Left ventricle myocardium superior (tissue), 1 donor: ENCODE measurements around the gene PIM3. TPM values are rescaled to one million over a fixed set of nuclear protein-coding genes. Genes with fewer than 3 reads are reported as not detected.
A peak's percentile ranks its signal among the peaks of the same experiment; 100 is the strongest.

Experiments
- ATAC-seq: fragments of 200-7000 bp; cut with Tn5 transposase; one replicate; pipeline ENCODE4 v1.9.1; 2020; ENCODE audit warnings: mild to moderate bottlenecking, moderate library complexity
- DNase-seq: peaks from one replicate; pipeline ENCODE4 v3.0.0-alpha.2; 2020
- intact Hi-C: fragments of 100-400 bp; cut with micrococcal nuclease; formaldehyde crosslinking; loops from one replicate; pipeline ENCODE4 v1.11.0; 2022
- total RNA-seq: library from RNA; stranded (reverse); fragmentation: NEBNext Ultra II Directional; extraction: Animal tissue kit (Norgen Biotek cat#: 25700); gene quantifications from one replicate; pipeline ENCODE4 v1.2.1, GENCODE V29; 2021
- donor health status: DM: no; HTN: yes; CAD: no; lungs with severe emphysema.

The PIM3 gene
- total RNA-seq, 1 donor from 2014 or later = 65.1 TPM

DNA sequence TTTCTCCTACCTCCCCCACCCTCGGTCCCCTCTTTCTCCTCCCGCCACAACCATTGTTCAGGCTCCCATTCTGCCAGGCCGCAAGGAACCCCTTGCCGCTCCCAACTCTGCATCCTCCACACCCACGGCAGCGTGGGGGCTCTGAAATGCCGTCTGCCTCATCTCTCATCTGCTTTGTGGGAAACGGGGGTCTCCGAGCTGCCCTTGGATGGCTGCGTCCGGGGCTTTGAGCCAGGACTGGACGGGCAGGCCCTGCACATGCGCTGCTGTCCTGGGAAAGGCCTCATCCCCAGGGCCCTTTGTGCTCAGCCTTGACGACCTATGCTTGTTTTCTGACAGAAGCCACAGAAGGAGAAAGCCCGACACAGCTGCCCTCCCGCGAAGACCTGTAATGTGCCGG is 33.7 kb upstream of the PIM3 start:
- intact Hi-C loops = loop anchor here (10.0 kb wide), 1 partner anchor 108 kb away; no protein-coding TSS in a partner anchor
- no peak for ATAC-seq

GRCh38 chr22:49927483-49928184 is 32.9 kb upstream of the PIM3 start:
- intact Hi-C loops = loop anchor here (10.0 kb wide), 1 partner anchor 107 kb away; no protein-coding TSS in a partner anchor
- no peak for ATAC-seq
- DNase-seq = no peak

More for the DNA sequence above, 33.7 kb upstream of the PIM3 start:
- no peak for DNase-seq

DNA sequence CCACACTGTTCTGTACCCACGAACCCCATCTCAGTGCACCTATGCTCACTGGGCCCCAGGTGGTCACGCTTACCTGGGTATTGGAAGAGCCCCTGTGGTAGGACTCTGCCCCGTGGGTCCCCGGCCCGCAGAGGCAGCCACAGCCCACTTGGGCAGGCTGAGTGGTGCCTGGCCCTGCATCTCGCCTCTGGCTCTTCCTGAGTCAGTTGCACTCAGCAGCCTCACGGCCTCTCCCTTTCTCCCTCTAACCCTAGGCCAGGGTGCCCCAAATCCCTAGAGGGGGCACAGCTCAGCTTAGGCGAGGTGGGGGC is 32.4 kb upstream of the PIM3 start:
- ATAC-seq (no peak), DNase-seq (no peak)
- intact Hi-C loops = loop anchor here (10.0 kb wide), 1 partner anchor 107 kb away; no protein-coding TSS in a partner anchor

GRCh38 chr22:49928555-49929210 is 31.9 kb upstream of the PIM3 start:
- DNase-seq (peak; percentile 36), ATAC-seq (no peak)
- intact Hi-C loops = loop anchor here (10.0 kb wide), 1 partner anchor 106 kb away; no protein-coding TSS in a partner anchor

GRCh38 chr22:49929211-49929979 is 31.2 kb upstream of the PIM3 start:
- ATAC-seq (peak; percentile 50), DNase-seq (peak; percentile 82)
- intact Hi-C loops = loop anchor here (10.0 kb wide), 1 partner anchor 105 kb away; no protein-coding TSS in a partner anchor

GRCh38 chr22:49929994-49930575 is 30.5 kb upstream of the PIM3 start:
- ATAC-seq = no peak
- intact Hi-C loops = loop anchor here (10.0 kb wide), 1 partner anchor 105 kb away; no protein-coding TSS in a partner anchor
- peak; percentile 47 for DNase-seq

- peak; percentile 64 for DNase-seq
- intact Hi-C loops = no loop called here
- ATAC-seq = peak; percentile 49
These were observed 29.8 kb upstream of the PIM3 start for GRCh38 chr22:49930596-49931412.

DNA sequence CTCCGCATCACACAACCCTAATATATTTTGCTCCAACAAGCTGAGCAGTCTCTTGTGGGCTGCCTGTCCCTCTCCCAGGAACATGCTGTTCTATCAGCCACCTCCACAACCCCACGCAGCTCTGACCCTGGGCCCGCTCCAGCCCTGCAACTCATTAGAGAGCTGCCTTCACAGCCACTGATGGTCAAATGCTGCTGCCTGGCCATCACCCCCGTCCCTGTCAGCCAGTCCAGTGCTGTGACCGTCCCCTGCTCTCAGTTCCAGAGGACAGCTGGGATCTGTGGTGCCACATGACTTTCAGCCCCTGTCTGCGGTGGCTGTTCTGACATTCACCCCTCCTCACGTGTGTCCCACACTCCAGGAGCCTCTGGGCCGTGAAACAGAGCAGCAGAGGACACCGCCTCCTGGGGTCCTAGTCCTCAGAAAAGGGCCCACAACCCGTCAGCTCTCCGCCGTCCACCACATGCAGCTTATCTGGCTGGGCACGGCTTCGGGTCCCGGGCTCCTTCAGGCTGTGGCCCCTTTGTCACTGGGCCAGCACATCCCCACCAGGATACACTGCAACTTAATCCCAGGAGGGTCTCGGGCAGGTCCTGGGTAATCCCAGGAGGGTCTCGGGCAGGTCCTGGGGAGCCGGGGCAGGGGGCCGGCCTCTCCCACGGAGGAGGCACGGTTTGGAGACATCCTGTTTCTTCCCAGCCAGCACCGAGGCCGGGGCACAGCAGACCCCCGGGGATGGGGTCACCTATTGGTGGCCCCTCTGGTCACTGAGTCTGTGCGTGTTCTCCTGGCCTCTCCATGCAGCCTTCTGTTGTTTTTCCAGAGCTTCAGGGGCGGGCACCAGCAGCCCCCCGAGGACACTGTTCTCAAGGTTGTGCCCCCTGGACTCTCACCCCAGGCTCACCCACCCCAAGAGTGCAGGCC is 27.1 kb upstream of the PIM3 start:
- ATAC-seq = peak; percentile 27
- peak; percentile 85 for DNase-seq
- intact Hi-C loops = no loop called here

GRCh38 chr22:49934160-49934890 is 26.2 kb upstream of the PIM3 start:
- DNase-seq = peak; percentile 84
- peak; percentile 46 for ATAC-seq
- intact Hi-C loops = no loop called here

GRCh38 chr22:49934891-49935557 is 25.5 kb upstream of the PIM3 start:
- DNase-seq (peak; percentile 92), ATAC-seq (peak; percentile 21)
- intact Hi-C loops = no loop called here

DNA sequence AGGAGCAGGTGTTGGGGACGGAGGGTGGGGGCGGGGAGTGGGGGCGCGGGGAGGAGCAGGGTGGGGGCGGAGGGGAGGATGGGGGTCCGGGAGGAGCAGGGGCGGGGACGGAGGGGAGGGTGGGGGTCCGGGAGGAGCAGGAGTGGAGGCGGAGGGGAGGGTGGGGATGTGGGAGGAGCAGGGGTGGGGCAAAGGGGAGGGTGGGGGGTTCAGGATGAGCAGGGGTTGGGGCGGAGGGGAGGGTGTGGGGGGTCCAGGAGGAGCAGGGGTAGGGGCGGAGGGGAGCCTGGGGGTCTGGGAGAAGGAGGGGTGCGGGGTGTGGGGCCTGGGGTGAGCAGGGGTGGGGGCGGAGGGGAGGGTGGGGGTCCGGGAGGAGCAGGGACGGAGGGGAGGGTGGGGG is 25.0 kb upstream of the PIM3 start:
- ATAC-seq = no peak
- intact Hi-C loops = no loop called here
- no peak for DNase-seq

- ATAC-seq (peak; percentile 64), DNase-seq (peak; percentile 95)
- intact Hi-C loops = no loop called here
These were observed 24.3 kb upstream of the PIM3 start for GRCh38 chr22:49936018-49936972.

DNA sequence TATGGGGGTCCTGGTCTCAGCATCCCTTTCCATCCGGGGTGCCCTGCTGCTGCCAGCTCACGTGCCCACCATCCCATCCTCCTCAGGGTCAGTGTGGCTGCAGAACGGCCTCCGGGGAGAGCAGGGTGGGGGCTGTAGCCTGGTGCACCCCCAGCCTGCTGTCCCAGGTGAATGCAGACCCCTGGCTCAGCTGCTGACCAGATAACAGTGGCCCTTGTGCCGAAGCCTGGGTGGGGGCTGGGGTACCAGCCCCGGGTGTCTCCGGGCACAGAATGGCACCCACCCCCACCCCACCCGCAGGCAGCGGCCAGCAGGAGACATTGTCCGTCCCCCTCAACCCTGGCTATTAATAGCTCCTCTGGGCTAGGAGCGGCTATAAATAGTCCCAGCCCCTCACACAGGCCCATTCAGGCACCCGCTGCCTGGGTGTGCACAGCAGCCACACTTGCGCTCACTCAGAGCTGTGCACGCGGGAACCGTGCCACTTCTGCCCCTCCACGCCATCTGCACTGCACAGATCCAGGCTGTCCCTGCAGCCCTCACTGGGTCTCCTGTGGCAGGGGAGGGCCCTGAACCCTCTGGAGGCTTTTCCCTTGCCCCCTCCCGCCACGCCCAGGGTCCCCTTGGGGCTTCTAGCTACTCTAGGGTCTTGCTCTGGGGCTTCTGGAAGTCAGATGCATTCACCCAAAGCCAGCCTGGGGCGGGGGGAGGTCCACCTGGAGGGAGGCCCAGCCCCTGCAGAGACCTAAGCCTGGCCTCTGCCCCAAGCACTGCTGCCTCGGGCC is 23.4 kb upstream of the PIM3 start:
- intact Hi-C loops = no loop called here
- ATAC-seq = peak; percentile 52
- peak; percentile 75 for DNase-seq

- DNase-seq (peak; percentile 61), ATAC-seq (no peak)
- intact Hi-C loops = no loop called here
These were observed 22.6 kb upstream of the PIM3 start for GRCh38 chr22:49937758-49938564.
